GM23338 (cell line): ENCODE measurements around the gene TNS3. TPM values are rescaled to one million over a fixed set of nuclear protein-coding genes. Genes with fewer than 3 reads are reported as not detected.
A peak's percentile ranks its signal among the peaks of the same experiment; 100 is the strongest.

ENCODE experiments used
- ATAC-seq: fragments of 200-7000 bp; cut with Tn5 transposase; 3 replicates; pipeline ENCODE4 v1.9.1; 2020
- DNase-seq: peaks from one replicate; pipeline ENCODE4 v3.0.0-alpha.2; 2015; ENCODE audit warnings: low spot score
- H2AFZ ChIP-seq: fragments of 200-600 bp; sonication (generic); 2 replicates; pipeline ENCODE4 v1.8.0; 2016; ENCODE audit warnings: antibody characterized with exemption, mild to moderate bottlenecking, moderate library complexity
- H3F3A ChIP-seq: fragments of 200-600 bp; sonication (generic); replicated peaks from 2 replicates; pipeline ENCODE4 v1.8.0; 2017; ENCODE audit warnings: antibody characterized with exemption, mixed run types, low read depth
- H3K27ac ChIP-seq: fragments of 200-600 bp; sonication (generic); 2 replicates; pipeline ENCODE4 v1.6.1; 2016; ENCODE audit warnings: low read depth
- H3K27me3 ChIP-seq: fragments of 200-600 bp; sonication (generic); 2 replicates; pipeline ENCODE4 v1.8.0; 2016; ENCODE audit warnings: mild to moderate bottlenecking, mixed run types, moderate library complexity; ENCODE audit not compliant: insufficient read depth
- H3K36me3 ChIP-seq: fragments of 200-600 bp; sonication (generic); 2 replicates; pipeline ENCODE4 v1.8.0; 2016; ENCODE audit warnings: mild to moderate bottlenecking; ENCODE audit not compliant: insufficient read depth
- H3K4me1 ChIP-seq: fragments of 200-600 bp; sonication (generic); 2 replicates; pipeline ENCODE4 v1.8.0; 2016; ENCODE audit warnings: mild to moderate bottlenecking, moderate library complexity; ENCODE audit not compliant: insufficient read depth
- H3K4me2 ChIP-seq: fragments of 200-600 bp; sonication (generic); 2 replicates; pipeline ENCODE4 v1.7.1; 2017; ENCODE audit warnings: mixed run types
- H3K4me3 ChIP-seq: fragments of 200-600 bp; sonication (generic); 2 replicates; pipeline ENCODE4 v1.6.1; 2016; ENCODE audit warnings: mixed run types
- H3K79me2 ChIP-seq: fragments of 200-600 bp; sonication (generic); replicated peaks from 2 replicates; pipeline ENCODE4 v1.8.0; 2017; ENCODE audit warnings: mild to moderate bottlenecking; ENCODE audit not compliant: insufficient read depth
- H3K9me2 ChIP-seq: fragments of 200-600 bp; sonication (generic); 2 replicates; pipeline ENCODE4 v1.8.0; 2017; ENCODE audit not compliant: insufficient read depth
- H4K20me1 ChIP-seq: fragments of 200-600 bp; sonication (generic); replicated peaks from 2 replicates; pipeline ENCODE4 v1.8.0; 2017; ENCODE audit warnings: mild to moderate bottlenecking; ENCODE audit not compliant: insufficient read depth
- H3K27ac Mint-ChIP-seq: 2 replicates; pipeline ENCODE4 v1.8.0; 2020; ENCODE audit warnings: inconsistent platforms, mild to moderate bottlenecking, moderate library complexity, mixed read lengths
- H3K27me3 Mint-ChIP-seq: 3 replicates; pipeline ENCODE4 v1.8.0; 2022; ENCODE audit warnings: low read depth, mild to moderate bottlenecking, moderate library complexity, mixed read lengths, inconsistent platforms; ENCODE audit not compliant: insufficient read depth, poor library complexity
- H3K36me3 Mint-ChIP-seq: 3 replicates; pipeline ENCODE4 v1.8.0; 2021; ENCODE audit warnings: low read depth, mild to moderate bottlenecking, inconsistent platforms, moderate library complexity, mixed read lengths
- H3K4me1 Mint-ChIP-seq: 3 replicates; pipeline ENCODE4 v1.8.0; 2020; ENCODE audit warnings: mild to moderate bottlenecking, inconsistent platforms, mixed read lengths
- H3K4me3 Mint-ChIP-seq: 3 replicates; pipeline ENCODE4 v1.8.0; 2021; ENCODE audit warnings: moderate library complexity, mild to moderate bottlenecking, inconsistent platforms, mixed read lengths
- H3K9me3 Mint-ChIP-seq: 3 replicates; pipeline ENCODE4 v1.8.0; 2020; ENCODE audit warnings: moderate library complexity, mild to moderate bottlenecking, inconsistent platforms, mixed read lengths
- CREB1 ChIP-seq: fragments of 250-450 bp; sonication (Bioruptor Pico); IDR thresholded peaks from 2 replicates; pipeline ENCODE4 v1.5.0; 2020; ENCODE audit warnings: low read depth, mild to moderate bottlenecking, moderate library complexity
- EZH2 ChIP-seq: fragments of 200-600 bp; sonication (generic); IDR thresholded peaks from one replicate; pipeline ENCODE4 v1.8.0; 2017; ENCODE audit warnings: antibody characterized with exemption, mild to moderate bottlenecking, low read depth; ENCODE audit not compliant: unreplicated experiment
- EZH2phosphoT487 ChIP-seq: fragments of 200-600 bp; sonication (generic); IDR thresholded peaks from one replicate; pipeline ENCODE4 v1.8.1; 2018; ENCODE audit warnings: antibody characterized with exemption; ENCODE audit not compliant: unreplicated experiment
- JUNB ChIP-seq: IDR thresholded peaks from one replicate; pipeline ENCODE4 v1.6.1; 2016; ENCODE audit warnings: antibody characterized with exemption; ENCODE audit not compliant: unreplicated experiment
- NANOG ChIP-seq: IDR thresholded peaks from 2 replicates; pipeline ENCODE4 v1.6.1; 2016; ENCODE audit warnings: antibody characterized with exemption, borderline replicate concordance
- ZNF114 ChIP-seq: fragments of 250-450 bp; sonication (Bioruptor Pico); IDR thresholded peaks from 2 replicates; pipeline ENCODE4 v1.5.0; 2020; ENCODE audit warnings: mild to moderate bottlenecking, moderate library complexity
- ZNF331 ChIP-seq: fragments of 250-450 bp; sonication (Bioruptor Pico); IDR thresholded peaks from 2 replicates; pipeline ENCODE4 v1.5.0; 2020; ENCODE audit warnings: low read depth, mild to moderate bottlenecking, moderate library complexity
- polyA plus RNA-seq: library from polyadenylated mRNA; unstranded; fragments of >200 nt; fragmentation: Nextera tagmentation; extraction: Ambion mirVana; gene quantifications from 2 replicates; pipeline ENCODE4 v1.2.1, GENCODE V29; 2016
- total RNA-seq: library from RNA; depleted of rRNA; stranded (reverse); fragments of >200 nt; shearing (Covaris generic); gene quantifications from 2 replicates; pipeline ENCODE4 v1.2.3, GENCODE V29; 2014
- TF ChIP-seq, protein P1 (sequence below), 2 experiments: fragments of 200-600 bp in 1 of 2; sonication (generic) in 1 of 2; conservative IDR thresholded peaks; 2 replicates each; pipeline versions ENCODE4 v1.5.1 to v1.6.1; 2016 to 2017; ENCODE audit warnings: antibody characterized with exemption in 2 of 2, low read depth in 2 of 2, mild to moderate bottlenecking in 2 of 2, moderate library complexity in 1 of 2
- TF ChIP-seq, protein P2 (sequence below): fragments of 250-450 bp; sonication (Bioruptor Pico); IDR thresholded peaks from 2 replicates; pipeline ENCODE4 v1.5.0; 2020; ENCODE audit warnings: mild to moderate bottlenecking, moderate library complexity

Gene TNS3
- total and polyA plus RNA-seq, 2 experiments from 2014 or later, result 6.2 to 28.7 TPM

DNA sequence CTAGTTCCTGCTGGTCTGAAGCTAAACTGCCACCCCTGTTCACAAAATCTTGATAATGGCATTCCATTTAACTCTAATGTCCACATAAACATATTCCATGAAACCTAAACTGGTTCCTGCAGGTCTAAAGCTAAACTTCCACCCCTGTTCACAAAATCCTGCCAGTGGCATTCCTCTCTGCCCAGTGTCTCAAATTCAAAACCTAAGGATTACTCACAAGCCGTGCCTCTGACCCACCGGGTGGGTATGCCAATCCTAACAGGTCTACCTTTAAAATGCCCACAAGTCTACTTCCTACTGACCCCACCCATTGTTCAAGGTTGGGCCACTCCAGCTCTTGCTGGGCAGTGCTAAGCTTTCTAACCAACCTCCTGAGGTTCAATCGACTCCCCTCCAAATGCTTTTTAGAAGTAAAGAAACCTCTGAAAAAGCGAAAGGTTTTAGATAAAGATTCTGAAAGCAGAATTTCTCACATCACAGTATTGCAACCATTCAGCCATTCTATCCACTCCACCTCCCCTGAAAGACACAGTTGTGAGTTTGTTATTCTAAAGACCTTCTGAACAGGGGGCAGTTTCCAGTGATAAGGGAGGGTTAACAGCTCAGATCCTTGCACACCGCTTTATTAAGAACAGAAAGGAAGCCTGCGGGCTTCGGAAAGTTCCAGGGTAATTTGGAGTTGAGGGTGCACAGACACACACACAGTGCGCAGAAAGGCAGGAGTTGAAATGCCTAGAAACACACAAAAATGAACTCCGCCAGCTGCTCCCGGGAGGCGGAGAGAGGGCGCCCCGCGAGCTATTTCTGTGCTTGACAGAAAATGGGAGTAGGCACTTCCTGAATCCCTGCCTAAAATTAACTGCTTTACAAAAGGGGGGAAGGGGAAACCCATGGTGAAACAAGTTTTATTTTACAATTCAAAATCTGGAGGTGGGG lies 87.7 kb downstream of the TNS3 start:
- no peaks in the 10 kb centered on the region for H3F3A ChIP-seq
- H3K27me3 ChIP-seq, result no peaks in the 10 kb centered on the region
- Mint-ChIP-seq H3K27me3 (peaks cover 14% of the 10 kb centered on the region), H3K4me1 (peaks cover 70% of the 10 kb centered on the region), H3K27ac (peak overlapping the region; percentile 27; the same call in 1 of the 2 replicates), H3K4me3 (peak overlapping the region; percentile 30; the same call in 2 of the 3 replicates), H3K9me3 (no peaks in the 10 kb centered on the region), H3K36me3 (peaks cover 4% of the 10 kb centered on the region)
- H3K4me3 ChIP-seq, result no peak overlapping the region
- TF ChIP-seq, protein P1, sequence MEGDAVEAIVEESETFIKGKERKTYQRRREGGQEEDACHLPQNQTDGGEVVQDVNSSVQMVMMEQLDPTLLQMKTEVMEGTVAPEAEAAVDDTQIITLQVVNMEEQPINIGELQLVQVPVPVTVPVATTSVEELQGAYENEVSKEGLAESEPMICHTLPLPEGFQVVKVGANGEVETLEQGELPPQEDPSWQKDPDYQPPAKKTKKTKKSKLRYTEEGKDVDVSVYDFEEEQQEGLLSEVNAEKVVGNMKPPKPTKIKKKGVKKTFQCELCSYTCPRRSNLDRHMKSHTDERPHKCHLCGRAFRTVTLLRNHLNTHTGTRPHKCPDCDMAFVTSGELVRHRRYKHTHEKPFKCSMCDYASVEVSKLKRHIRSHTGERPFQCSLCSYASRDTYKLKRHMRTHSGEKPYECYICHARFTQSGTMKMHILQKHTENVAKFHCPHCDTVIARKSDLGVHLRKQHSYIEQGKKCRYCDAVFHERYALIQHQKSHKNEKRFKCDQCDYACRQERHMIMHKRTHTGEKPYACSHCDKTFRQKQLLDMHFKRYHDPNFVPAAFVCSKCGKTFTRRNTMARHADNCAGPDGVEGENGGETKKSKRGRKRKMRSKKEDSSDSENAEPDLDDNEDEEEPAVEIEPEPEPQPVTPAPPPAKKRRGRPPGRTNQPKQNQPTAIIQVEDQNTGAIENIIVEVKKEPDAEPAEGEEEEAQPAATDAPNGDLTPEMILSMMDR (conservative IDR thresholded peaks at IDR 0.05; ENCODE audit: low read depth in 2 of 2), result no peak
- TF ChIP-seq ZNF114 (CRISPR knock-in tag) (no peak), JUNB (no peak), ZNF331 (CRISPR knock-in tag) (no peak), EZH2phosphoT487 (no peak)
- DNase-seq (no peak), ATAC-seq (no peak)
- no peaks in the 10 kb centered on the region for H3K9me2 ChIP-seq
- H3K36me3 ChIP-seq, result no peaks in the 10 kb centered on the region
- peak overlapping the region; percentile 10; the same call in 1 of the 2 replicates for H3K27ac ChIP-seq
- H2AFZ ChIP-seq, result no peak overlapping the region
- peaks cover 29% of the 10 kb centered on the region for H3K4me1 ChIP-seq
- H3K4me2 ChIP-seq, result no peak overlapping the region; the same call in 1 of the 2 replicates
- H3K79me2 ChIP-seq, result peaks cover 27% of the 10 kb centered on the region
- no peaks in the 10 kb centered on the region; the same call in 1 of the 2 replicates for H4K20me1 ChIP-seq

DNA sequence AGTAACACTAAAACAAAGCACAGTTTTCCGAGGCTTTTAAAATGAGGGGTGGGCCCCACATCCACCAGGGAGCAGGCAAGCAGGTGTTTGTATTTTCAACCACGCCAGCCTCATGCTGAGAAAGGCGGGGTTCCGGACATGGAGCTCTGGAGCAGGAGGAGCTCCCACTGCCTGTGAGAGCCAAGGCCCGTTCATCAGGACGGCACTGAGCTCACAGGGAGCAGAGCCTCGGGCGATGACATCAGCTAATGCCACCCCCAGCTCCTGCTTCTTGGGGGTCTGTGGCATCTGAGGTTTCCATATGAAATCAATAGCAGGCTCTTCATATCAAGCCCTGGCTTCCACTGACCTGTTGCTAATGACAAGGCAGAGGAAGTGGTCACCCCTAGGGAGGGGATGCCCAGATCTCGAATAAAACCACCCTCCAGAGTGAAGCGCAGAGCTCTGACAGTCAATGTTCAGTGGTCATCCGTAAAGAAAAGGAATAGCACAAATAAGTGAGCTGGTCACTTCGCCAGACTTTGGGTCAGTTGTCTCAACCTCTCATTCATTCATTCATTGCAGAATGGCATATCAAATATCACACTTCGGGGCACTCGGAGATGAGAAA lies 89.1 kb downstream of the TNS3 start:
- no peaks in the 10 kb centered on the region for H3K9me3 Mint-ChIP-seq
- DNase-seq (no peak), ATAC-seq (peak; percentile 10; the same call in 1 of the 3 replicates)
- peaks cover 13% of the 10 kb centered on the region for H3K27me3 Mint-ChIP-seq
- no peaks in the 10 kb centered on the region for H3K27me3 ChIP-seq
- no peaks in the 10 kb centered on the region for H3F3A ChIP-seq
- peaks cover 34% of the 10 kb centered on the region for H3K4me1 ChIP-seq
- H3K36me3 Mint-ChIP-seq, result peaks cover 4% of the 10 kb centered on the region
- no peak overlapping the region for H3K4me3 Mint-ChIP-seq
- peaks cover 22% of the 10 kb centered on the region for H3K79me2 ChIP-seq
- peaks cover 77% of the 10 kb centered on the region for H3K4me1 Mint-ChIP-seq
- no peak overlapping the region for H3K27ac Mint-ChIP-seq
- TF ChIP-seq CREB1 (CRISPR knock-in tag) (no peak), NANOG (no peak), EZH2 (no peak), ZNF331 (CRISPR knock-in tag) (no peak)
- TF ChIP-seq, protein P2, sequence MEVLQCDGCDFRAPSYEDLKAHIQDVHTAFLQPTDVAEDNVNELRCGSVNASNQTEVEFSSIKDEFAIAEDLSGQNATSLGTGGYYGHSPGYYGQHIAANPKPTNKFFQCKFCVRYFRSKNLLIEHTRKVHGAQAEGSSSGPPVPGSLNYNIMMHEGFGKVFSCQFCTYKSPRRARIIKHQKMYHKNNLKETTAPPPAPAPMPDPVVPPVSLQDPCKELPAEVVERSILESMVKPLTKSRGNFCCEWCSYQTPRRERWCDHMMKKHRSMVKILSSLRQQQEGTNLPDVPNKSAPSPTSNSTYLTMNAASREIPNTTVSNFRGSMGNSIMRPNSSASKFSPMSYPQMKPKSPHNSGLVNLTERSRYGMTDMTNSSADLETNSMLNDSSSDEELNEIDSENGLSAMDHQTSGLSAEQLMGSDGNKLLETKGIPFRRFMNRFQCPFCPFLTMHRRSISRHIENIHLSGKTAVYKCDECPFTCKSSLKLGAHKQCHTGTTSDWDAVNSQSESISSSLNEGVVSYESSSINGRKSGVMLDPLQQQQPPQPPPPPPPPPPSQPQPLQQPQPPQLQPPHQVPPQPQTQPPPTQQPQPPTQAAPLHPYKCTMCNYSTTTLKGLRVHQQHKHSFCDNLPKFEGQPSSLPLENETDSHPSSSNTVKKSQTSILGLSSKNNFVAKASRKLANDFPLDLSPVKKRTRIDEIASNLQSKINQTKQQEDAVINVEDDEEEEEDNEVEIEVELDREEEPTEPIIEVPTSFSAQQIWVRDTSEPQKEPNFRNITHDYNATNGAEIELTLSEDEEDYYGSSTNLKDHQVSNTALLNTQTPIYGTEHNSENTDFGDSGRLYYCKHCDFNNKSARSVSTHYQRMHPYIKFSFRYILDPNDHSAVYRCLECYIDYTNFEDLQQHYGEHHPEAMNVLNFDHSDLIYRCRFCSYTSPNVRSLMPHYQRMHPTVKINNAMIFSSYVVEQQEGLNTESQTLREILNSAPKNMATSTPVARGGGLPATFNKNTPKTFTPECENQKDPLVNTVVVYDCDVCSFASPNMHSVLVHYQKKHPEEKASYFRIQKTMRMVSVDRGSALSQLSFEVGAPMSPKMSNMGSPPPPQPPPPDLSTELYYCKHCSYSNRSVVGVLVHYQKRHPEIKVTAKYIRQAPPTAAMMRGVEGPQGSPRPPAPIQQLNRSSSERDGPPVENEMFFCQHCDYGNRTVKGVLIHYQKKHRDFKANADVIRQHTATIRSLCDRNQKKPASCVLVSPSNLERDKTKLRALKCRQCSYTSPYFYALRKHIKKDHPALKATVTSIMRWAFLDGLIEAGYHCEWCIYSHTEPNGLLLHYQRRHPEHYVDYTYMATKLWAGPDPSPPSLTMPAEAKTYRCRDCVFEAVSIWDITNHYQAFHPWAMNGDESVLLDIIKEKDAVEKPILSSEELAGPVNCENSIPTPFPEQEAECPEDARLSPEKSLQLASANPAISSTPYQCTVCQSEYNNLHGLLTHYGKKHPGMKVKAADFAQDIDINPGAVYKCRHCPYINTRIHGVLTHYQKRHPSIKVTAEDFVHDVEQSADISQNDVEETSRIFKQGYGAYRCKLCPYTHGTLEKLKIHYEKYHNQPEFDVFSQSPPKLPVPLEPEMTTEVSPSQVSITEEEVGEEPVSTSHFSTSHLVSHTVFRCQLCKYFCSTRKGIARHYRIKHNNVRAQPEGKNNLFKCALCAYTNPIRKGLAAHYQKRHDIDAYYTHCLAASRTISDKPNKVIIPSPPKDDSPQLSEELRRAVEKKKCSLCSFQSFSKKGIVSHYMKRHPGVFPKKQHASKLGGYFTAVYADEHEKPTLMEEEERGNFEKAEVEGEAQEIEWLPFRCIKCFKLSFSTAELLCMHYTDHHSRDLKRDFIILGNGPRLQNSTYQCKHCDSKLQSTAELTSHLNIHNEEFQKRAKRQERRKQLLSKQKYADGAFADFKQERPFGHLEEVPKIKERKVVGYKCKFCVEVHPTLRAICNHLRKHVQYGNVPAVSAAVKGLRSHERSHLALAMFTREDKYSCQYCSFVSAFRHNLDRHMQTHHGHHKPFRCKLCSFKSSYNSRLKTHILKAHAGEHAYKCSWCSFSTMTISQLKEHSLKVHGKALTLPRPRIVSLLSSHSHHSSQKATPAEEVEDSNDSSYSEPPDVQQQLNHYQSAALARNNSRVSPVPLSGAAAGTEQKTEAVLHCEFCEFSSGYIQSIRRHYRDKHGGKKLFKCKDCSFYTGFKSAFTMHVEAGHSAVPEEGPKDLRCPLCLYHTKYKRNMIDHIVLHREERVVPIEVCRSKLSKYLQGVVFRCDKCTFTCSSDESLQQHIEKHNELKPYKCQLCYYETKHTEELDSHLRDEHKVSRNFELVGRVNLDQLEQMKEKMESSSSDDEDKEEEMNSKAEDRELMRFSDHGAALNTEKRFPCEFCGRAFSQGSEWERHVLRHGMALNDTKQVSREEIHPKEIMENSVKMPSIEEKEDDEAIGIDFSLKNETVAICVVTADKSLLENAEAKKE (CRISPR knock-in tag), result no peak
- TF ChIP-seq, protein P1 (conservative IDR thresholded peaks at IDR 0.05; ENCODE audit: low read depth in 2 of 2), result no peak
- H4K20me1 ChIP-seq, result peaks cover 4% of the 10 kb centered on the region; the same call in 1 of the 2 replicates
- H3K9me2 ChIP-seq, result no peaks in the 10 kb centered on the region
- no peak overlapping the region for H3K27ac ChIP-seq
- no peak overlapping the region for H3K4me2 ChIP-seq
- no peaks in the 10 kb centered on the region for H3K36me3 ChIP-seq
- no peak overlapping the region for H3K4me3 ChIP-seq
- H2AFZ ChIP-seq, result no peak overlapping the region
